Measurements from ENCODE around the gene GPR17. TPM values are rescaled to one million over a fixed set of nuclear protein-coding genes. Genes with fewer than 3 reads are reported as not detected.

The GPR17 gene
- polyA plus RNA-seq, 1 donor (not counting 4 experiments of a cell fraction or from before 2014, with no cell fraction given): not detected

DNA sequence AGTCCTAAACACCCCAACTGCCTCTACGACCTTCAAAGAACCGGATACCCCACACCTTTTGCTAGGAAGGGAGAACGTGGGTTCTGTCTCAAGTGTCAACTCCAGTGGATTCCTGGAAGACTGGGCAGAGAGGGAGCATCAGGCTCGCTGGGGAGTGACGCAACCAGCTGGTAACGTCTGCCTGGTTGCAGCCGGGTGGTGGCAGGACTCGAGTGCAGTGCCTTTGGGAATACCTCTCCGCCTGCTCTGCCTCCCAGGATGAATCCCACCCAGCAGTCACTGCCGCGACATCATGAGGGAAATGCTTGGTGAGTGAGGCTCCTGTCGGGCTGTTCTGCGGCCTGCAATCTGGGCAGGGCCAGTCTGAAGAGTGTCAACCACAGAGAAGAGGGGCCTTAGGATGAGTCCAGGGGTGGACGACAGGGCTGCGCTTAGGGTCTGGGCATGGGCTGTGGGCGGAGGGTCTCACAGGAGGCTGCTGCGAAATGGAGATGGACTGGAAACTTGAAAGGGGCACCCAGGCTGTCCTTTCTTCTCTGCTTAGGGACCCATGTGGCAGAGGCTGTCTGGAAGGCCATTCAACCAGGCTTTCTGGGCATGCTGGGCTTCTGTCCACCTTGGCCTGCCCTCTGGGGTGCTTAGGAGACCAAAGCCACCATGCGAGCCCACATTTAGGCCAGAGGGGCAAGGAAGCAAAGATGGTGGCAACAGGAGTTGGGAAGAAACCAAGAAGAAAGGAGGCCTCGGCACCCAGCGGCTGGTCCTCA lies 12.9 kb downstream of the GPR17 start:
- dilution Hi-C loops (cut with MboI; ENCODE audit: extremely low pct_ligation_motif_present, low sequenced_read_pairs): no loop called here

DNA sequence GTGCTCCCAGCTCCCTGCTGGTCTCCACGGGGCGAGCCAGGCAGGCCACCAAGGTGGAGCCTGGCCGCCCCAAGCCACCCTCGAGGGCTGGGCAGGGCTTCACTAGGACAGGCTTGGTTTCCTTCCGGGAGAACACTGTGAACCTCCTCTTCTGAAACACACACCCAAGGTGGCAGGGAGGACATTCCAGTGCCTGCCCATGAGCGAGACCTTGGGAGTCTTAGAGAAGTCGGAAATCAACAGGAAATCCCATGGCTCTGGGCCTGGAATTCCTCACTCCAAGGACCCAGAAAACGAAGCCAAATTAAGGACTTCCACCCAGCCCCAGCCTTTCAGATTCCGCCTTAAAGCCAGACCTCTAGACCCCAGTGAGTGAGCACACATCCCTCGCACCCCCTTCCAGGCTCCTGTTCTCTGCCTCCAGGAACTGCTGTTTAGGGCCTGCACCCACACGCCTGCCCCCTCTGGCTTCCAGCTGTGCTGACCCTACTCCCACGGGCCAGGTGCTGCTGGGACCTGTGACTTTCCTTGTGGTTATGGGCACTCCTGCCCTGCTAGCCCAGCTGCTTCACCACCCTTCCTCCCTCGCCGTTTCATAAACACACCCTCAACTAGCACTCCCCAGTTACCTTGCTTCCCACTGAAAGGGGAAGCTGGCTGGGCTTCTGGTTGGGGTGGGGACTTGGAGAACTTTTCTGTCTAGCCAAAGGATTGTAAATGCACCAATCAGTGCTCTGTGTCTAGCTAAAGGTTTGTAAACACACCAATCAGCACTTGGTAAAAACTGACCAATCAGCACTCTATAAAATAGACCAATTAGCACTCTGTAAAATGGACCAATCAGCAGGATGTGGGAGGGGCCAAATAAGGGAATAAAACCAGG lies 13.7 kb downstream of the GPR17 start:
- FAIRE-seq (no peak), DNase-seq (ENCODE audit: low read depth, low spot score) (no peak)
- dilution Hi-C loops (cut with MboI; ENCODE audit: extremely low pct_ligation_motif_present, low sequenced_read_pairs): no loop called here

More for the DNA sequence above, 12.9 kb downstream of the GPR17 start:
- Histone ChIP-seq H4K20me1 (ENCODE audit: control insufficient read depth, extremely low read depth, insufficient read depth, low read length) (no peaks in the 10 kb centered on the region), H3K36me3 (ENCODE audit: control insufficient read depth in 2 of 2, extremely low read depth in 1 of 2, insufficient read depth in 2 of 2, low read length in 2 of 2) (no peaks in the 10 kb centered on the region), H3K4me2 (ENCODE audit: control insufficient read depth, extremely low read depth, insufficient read depth, low read depth, low read length) (no peak overlapping the region), H3K9me3 (ENCODE audit: control insufficient read depth, low read depth, low read length) (no peaks in the 10 kb centered on the region), H3K4me1 (ENCODE audit: control insufficient read depth, extremely low read depth, insufficient read depth, low read length) (peaks cover 5% of the 10 kb centered on the region), H3K9me1 (ENCODE audit: control insufficient read depth, extremely low read depth, insufficient read depth, low read length) (no peaks in the 10 kb centered on the region), H3K27me3 (ENCODE audit: control insufficient read depth, extremely low read depth, insufficient read depth, low read length) (peaks cover 9% of the 10 kb centered on the region), H3K9ac (ENCODE audit: control insufficient read depth, extremely low read depth, insufficient read depth, low read length) (no peak overlapping the region), H3K79me2 (ENCODE audit: control insufficient read depth, insufficient read depth, low read length) (no peaks in the 10 kb centered on the region), H3K27ac (ENCODE audit: control insufficient read depth, insufficient read depth, low read length) (no peak overlapping the region), H2AFZ (ENCODE audit: control insufficient read depth, low read length) (no peak overlapping the region), H3K4me3 (ENCODE audit: control insufficient read depth in 2 of 3, extremely low read depth in 1 of 3, insufficient read depth in 2 of 3, low read depth in 1 of 3, low read length in 3 of 3) (no peak overlapping the region)
- DNase-seq (ENCODE audit: low read depth, low spot score): no peak
- TF ChIP-seq, protein P1, sequence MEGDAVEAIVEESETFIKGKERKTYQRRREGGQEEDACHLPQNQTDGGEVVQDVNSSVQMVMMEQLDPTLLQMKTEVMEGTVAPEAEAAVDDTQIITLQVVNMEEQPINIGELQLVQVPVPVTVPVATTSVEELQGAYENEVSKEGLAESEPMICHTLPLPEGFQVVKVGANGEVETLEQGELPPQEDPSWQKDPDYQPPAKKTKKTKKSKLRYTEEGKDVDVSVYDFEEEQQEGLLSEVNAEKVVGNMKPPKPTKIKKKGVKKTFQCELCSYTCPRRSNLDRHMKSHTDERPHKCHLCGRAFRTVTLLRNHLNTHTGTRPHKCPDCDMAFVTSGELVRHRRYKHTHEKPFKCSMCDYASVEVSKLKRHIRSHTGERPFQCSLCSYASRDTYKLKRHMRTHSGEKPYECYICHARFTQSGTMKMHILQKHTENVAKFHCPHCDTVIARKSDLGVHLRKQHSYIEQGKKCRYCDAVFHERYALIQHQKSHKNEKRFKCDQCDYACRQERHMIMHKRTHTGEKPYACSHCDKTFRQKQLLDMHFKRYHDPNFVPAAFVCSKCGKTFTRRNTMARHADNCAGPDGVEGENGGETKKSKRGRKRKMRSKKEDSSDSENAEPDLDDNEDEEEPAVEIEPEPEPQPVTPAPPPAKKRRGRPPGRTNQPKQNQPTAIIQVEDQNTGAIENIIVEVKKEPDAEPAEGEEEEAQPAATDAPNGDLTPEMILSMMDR (optimal IDR thresholded peaks at IDR 0.05 in 1 of 3, IDR thresholded peaks at IDR 0.05 in 1 of 3, conservative IDR thresholded peaks at IDR 0.05 in 1 of 3; ENCODE audit: extremely low read depth in 1 of 3, insufficient read depth in 2 of 3, low read length in 3 of 3): no peak
- TF ChIP-seq EZH2 (IDR thresholded peaks at IDR 0.05; ENCODE audit: low read length): no peak
- FAIRE-seq: no peak

More for the DNA sequence above, 13.7 kb downstream of the GPR17 start:
- Histone ChIP-seq H3K4me1 (ENCODE audit: control insufficient read depth, extremely low read depth, insufficient read depth, low read length) (peaks cover 5% of the 10 kb centered on the region), H4K20me1 (ENCODE audit: control insufficient read depth, extremely low read depth, insufficient read depth, low read length) (no peaks in the 10 kb centered on the region), H2AFZ (ENCODE audit: control insufficient read depth, low read length) (no peak overlapping the region), H3K79me2 (ENCODE audit: control insufficient read depth, insufficient read depth, low read length) (no peaks in the 10 kb centered on the region), H3K9me1 (ENCODE audit: control insufficient read depth, extremely low read depth, insufficient read depth, low read length) (no peaks in the 10 kb centered on the region), H3K4me3 (ENCODE audit: control insufficient read depth in 2 of 3, extremely low read depth in 1 of 3, insufficient read depth in 2 of 3, low read depth in 1 of 3, low read length in 3 of 3) (no peak overlapping the region), H3K27ac (ENCODE audit: control insufficient read depth, insufficient read depth, low read length) (no peak overlapping the region), H3K4me2 (ENCODE audit: control insufficient read depth, extremely low read depth, insufficient read depth, low read depth, low read length) (no peak overlapping the region), H3K9ac (ENCODE audit: control insufficient read depth, extremely low read depth, insufficient read depth, low read length) (no peak overlapping the region), H3K36me3 (ENCODE audit: control insufficient read depth in 2 of 2, extremely low read depth in 1 of 2, insufficient read depth in 2 of 2, low read length in 2 of 2) (no peaks in the 10 kb centered on the region), H3K9me3 (ENCODE audit: control insufficient read depth, low read depth, low read length) (no peaks in the 10 kb centered on the region), H3K27me3 (ENCODE audit: control insufficient read depth, extremely low read depth, insufficient read depth, low read length) (peaks cover 16% of the 10 kb centered on the region)
- TF ChIP-seq, protein P1 (optimal IDR thresholded peaks at IDR 0.05 in 1 of 3, IDR thresholded peaks at IDR 0.05 in 1 of 3, conservative IDR thresholded peaks at IDR 0.05 in 1 of 3; ENCODE audit: extremely low read depth in 1 of 3, insufficient read depth in 2 of 3, low read length in 3 of 3): no peak
- no peak for TF ChIP-seq EZH2 (IDR thresholded peaks at IDR 0.05; ENCODE audit: low read length)

Data from keratinocyte (primary cell).